NCI-H187 (cell line): ENCODE results near the gene SUSD4.
"Not testable (repeated sequence)": the region's sequence is repeated elsewhere in the genome, so short reads cannot be mapped to it uniquely, and the experiment has no call there.

Source experiments
- DNase-seq, 2 experiments: peaks; one replicate each; lab custom pipeline; 2025; lab: John Stamatoyannopoulos, UW

Gene SUSD4

DNA sequence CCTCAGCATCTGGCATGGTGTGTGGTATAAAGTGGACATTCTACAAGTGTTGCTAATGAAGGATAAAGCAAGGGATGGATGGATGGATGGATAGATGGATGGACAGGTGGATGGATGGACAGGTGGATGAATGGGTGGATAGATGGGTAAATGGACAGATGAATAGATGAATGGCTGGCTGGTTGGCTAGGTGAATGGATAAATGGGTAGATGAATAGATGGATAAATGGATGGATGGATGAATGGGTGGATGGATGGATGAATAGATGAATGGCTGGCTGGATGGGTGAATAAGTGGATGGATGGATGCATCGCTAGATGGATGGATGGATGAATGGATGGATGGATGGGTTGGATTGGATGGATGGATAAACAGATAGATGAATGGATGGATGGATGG lies 66.2 kb downstream of the SUSD4 start:
- DNase-seq = no peak

DNA sequence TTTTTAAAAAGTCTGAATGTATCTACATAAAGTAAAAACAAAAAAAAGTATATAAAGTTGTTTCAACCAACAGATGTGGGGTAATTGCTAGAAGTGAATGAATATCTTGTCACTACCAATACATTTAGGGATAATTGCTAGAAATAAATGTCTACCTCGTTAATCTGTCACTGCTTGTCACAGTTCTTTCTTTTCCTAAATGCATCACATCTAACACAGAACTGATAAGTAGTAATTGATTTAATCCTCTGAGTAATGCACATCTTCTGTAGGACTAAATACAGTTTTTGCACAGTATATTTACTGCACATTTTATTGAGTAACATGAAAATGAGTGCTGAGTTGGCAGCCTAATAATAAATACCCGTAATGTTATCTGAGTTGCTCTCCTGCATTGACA lies 72.2 kb downstream of the SUSD4 start:
- DNase-seq = no peak

DNA sequence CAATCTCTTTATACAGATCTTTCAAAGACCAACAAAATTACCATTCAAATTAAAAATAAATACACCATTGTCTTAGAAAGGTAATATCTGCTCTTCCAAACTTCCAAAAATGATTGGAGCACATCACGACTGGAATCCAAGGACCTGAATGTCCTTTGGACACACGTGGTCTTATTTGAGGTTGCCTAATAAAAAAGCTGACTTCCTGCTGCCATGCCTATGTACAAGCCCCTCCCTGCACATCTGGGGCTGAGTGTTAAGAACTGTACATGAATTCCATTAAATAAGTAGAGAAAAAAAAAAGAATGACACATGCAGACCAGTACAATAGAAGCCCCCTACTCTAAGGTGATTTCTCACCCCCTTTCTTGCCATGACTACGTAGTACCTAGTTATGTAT lies 73.6 kb downstream of the SUSD4 start:
- no peak for DNase-seq

DNA sequence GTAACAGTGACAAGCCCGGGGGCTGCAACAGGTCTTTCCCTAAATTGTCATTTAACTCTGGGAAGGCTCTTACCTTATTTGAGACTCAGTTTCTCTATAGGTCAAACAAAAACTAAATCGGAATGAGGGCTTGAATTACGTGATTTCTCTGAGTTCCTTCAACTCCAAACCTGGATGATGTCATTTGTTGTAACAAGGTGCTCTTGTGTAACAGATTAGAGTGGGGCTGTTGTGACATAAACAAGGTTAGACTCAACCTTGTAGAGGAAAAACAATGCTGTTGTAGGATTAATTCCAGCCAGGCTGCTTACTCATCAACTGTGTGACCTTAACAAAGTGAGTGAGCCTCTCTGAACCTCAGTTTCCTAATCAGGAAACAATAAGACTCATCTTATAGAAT lies 74.4 kb downstream of the SUSD4 start:
- no peak for DNase-seq

DNA sequence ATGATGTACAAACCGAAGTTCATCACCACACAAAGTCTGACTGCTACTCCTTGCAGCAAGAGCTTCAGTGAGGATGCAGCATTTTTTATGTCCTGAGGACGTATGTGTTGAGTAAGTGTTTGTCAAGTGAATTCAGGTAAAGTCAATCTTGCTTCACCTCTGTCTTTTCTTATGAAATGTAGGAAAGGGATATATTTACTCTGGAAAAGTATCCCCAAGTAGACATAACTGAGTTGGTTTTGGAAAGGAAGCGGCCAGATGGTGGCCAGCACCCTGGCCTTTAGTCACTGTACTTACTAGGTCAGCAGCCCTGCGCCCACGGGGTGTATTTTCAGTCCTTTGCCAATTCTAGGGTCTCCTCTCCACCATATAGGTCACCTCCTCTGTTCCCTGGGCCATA lies 75.2 kb downstream of the SUSD4 start:
- no peak for DNase-seq

DNA sequence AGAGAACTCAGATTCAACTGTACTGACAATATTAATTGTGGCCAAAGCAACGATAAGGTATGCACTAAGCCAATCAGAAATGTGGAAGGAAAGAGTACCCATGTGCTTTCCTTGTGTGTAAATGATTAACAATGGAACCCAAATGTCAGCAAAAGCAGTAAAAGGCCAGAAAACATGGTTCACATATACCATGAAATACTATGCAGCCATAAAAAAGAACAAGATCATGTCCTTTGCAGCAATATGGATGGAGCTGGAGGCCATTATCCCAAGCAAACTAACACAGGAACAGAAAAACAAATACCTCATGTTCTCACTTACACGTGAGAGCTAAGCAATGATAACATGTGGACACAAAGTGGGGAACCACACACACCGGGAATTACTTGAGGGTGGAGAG lies 78.5 kb downstream of the SUSD4 start:
- DNase-seq = no peak

DNA sequence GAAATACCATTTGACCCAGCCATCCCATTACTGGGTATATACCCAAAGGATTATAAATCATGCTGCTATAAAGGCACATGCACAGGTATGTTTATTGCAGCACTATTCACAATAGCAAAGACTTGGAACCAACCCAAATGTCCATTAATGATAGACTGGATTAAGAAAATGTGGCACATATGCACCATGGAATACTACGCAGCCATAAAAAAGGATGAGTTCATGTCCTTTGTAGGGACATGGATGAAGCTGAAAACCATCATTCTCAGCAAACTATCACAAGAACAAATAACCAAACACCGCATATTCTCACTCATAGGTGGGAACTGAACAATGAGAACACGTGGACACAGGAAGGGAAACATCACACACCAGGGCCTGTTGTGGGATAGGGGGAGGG lies 80.3 kb downstream of the SUSD4 start:
- DNase-seq = not testable (repeated sequence)

DNA sequence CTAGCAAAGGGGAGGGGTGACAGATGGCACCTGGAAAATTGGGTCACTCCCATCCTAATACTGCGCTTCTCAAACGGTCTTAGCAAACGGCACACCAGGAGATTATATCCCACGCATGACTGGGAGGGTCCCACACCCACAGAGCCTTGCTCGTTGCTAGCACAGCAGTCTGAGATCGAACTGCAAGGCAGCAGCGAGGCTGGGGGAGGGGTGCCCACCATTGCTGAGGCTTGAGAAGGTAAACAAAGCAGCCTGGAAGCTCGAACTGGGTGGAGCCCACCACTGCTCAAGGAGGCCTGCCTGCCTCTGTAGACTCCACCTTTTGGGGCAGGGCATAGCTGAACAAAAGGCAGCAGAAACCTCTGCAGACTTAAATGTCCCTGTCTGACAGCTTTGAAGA lies 85.7 kb downstream of the SUSD4 start:
- not testable (repeated sequence) for DNase-seq

DNA sequence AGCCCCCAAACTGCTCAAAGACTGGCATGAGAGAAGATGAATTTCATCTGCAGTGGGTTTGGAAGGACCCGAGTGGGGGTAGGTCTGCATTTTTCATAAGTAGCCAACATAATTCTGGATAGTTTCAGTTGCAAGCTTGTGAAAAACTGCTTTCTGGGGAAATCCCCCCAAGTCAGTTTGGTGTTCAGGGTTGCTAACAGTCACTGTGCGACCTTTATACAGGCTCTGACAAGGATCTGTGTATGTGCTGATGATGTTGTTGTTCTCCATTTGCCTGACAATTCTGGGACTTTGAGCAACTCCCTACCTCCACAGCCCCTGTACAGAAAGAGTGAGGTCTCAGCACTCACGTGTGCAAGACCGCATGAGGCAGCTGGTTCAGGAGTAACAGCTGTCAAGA lies 87.9 kb downstream of the SUSD4 start:
- DNase-seq = no peak

DNA sequence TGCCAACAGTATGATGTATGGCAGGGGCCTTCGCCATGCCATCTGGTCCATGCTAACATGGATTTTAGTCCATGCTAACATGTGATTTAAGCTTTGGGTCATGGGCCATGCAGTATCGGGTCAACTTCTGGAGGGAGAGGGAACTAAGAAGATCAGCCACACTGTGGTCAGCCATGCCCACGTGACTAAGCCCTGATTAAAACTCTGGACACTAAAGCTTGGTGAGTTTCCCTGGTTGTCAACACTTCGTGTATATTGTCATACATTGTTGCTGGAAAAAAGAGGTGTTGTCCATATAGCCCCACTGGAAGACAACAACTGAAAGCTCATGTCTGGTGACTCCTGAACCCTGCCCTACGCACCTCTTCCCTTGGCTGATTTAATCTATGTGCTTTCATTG lies 90.5 kb downstream of the SUSD4 start:
- DNase-seq = no peak

DNA sequence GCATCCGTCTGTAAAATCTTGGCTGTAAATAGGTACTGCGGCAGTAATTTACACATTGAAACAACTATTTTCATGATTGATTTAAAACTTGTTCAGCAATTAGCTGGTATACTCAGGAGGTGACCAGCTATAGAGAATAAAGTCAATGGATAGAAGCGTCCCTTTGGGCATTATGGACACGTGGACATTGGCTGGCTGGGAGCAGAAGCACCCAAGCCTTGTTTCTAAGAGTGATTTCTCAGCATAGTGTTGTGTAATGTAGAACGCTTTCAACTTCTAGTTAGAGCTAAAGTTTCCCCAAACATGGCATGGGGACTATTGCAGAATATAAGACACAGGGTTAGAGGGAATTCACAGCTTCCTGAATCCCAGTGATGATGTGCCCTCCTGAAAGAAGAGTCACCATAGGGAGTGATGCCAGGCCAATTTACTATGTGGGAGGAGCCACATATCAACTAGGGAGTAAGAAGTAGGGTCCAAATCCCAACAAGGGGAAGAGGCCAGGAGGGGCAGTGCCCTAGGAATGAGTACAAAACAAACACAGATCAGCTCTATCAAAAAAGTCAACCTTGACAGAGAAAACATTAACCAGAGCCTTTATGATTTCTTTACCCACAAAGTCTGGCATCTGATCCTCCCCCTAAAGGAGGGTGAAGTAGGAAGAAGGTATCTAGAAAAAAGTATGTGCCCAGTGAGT lies 92.7 kb downstream of the SUSD4 start:
- no peak for DNase-seq

DNA sequence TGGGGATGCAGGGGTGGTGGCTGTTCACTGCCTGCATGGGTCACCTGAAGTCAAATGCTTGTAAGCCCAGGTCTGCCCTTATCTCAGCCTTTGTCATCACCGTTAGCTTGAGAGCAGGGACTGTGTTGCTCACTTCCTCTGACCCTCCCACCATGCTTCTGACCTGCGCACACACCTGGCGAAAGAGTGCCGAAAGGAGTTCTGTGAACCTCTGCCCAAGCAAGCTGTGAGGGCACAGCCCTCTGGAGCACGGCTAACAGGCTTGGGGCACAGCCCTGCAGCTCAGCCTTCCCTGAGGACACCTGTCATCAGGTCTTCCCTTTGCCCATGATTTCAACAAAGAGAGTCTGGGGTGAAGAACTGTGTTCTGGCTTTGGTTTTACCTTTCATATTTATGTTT lies 93.8 kb downstream of the SUSD4 start:
- DNase-seq = no peak

DNA sequence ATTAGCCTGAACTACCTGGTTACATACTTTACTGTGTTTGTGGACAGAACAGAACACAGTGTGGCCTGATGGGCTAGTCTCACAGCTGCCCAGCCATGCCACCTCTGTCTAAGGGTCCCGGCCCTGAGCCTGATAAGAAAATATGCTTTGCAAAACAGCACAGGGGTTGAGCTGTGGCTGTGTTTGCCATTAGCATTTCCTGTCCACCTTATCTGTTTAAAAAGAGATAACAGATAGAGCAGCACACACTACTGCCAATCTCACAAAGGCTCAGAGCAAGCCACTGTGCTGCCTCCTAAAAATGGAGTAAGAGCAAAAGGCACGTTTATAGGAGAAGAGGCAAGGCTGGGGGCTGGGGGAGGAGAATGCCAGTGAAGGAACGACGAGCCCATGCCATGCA lies 95.0 kb downstream of the SUSD4 start:
- DNase-seq = no peak

DNA sequence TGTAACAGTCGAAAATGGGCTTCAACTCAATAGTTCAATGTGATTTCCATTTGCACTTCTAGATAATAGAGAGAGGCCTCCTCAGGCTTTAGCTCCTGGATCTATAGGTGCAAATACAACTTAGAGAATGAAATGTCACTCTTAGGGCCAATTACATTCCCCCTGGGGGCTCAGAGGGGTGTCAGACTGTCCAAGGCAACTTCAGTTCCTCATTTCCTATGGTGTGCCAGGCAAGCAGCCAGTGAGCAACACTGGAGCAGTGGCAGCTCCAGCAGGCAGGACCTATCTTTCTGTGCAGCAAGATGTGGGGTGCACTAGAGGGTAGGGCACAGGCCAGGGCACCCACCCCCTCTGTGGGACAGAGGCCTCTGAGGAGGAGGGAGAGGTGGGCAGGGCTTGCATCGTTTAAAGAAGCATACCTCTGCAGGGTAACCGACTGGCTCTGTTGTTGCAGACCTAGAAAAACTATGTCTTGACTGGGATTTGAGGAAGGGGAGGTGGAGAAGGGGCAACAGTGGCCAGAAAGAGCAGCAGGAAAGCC lies 97.3 kb downstream of the SUSD4 start:
- DNase-seq = no peak

DNA sequence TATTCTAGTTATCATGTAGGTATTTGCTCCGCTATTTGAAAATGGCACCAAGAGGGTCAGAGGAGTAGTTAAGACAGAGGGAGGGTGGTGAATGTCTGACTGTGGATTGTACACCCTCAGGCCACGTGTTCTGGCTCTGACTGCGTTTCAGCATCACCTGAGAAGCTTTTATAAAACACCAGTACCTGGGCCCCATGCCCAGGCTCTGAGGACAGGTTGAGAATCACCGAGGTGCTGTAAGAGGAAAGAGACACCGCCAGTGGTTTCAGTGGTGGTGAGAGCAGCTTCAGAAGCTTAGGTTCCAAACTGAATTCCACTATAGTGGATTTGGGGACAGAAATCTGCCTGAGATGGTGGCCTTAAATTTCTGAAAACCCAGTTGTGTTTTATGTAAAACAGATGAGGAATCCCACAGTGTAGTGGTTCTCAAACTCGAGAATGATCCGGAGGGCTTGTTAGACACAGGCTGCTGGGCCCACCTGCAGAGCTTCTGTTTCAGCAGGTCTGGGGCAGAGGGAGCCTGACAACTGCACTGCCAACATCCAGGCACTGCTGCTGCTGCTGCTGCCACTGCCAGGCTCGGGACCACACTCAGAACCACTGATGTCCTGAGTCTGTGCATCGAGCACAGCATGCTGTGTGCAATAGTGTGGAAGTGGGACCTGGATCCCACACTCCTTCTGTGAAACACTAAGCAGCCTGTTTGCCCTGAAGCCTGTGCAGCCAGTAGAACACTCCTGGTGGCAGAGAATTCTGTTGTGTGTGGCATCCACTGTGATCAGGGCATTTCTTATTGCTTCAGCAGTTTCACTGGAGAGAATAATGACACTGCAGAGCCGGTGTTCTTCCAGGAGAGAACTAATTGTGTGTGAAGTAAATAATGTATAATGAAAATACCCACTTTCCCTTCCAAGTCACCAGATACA lies 98.7 kb downstream of the SUSD4 start:
- no peak for DNase-seq

DNA sequence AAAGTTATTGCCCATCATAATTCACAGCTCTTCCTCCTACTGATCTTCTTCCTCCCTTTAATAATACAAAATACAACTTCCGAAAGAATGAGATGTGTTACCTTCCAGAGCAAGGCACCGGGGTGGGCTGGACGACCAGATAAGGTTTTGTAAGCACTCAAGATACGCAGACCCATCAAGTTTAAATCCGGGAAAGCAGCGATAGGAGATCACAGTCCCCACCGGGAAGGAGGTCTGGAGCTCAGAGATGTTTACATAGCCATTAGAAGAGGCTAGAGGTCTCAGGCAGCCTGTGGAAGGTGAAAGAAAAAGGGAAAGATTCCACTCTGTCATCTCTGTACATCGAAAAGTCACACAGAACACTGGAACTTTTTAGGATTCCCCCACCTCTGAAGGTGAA lies 99.4 kb downstream of the SUSD4 start:
- no peak for DNase-seq

DNA sequence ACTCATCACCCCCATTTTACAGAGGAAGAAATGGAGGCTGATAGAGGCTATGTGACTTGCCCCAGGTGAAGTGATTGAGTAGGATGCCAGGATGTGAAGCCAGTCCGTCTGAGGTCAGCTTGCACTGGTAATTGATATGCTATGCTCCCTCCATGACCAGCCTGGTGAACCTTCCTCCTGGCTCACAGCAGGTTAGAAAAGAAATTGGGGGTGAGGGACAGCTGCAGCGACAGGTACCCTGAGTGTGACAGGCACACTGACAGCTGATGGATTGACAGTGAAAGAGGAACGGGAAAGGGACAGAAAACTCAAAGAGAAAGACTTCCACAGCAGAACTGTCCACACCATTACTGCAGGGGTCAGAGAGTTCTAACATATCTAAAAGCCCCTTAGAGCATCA lies 102.1 kb downstream of the SUSD4 start:
- no peak for DNase-seq

DNA sequence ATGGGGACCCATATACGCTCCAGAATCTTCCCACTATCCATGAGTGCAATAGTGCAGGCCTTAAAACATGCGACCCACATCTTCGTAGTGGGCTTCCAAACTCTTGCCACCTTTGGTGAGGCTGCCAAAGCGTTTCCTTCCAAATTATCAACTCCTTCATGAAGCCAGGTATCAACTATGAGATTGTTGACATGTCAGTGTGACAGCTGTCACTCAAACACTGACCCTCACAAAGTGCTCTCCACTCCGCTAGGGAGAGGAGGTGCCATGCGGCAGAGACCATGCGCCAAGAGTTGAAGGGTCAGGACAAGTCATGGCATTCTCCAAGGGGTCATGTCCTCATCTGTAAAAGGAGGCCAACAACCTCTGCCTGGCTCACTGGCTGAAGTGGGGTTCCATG lies 103.3 kb downstream of the SUSD4 start:
- no peak for DNase-seq

DNA sequence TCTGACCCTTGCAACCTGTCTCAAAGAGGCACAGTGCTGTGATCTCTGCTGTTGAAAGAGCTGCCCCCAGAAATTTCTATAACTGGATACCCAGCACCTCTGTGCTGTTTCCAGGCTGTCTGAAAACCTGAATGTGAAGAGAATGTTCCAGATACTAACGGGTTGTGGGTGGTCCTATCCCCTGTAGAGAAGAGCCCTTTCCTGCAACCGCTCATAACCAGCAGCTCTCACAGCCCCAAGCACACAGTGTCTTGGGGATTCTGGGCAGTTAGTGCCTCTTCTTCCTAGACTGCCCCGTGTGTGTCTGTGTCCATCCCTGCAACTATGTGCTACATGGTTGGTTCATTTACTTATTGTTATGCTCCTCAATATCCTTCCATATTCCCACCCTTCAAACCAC lies 104.5 kb downstream of the SUSD4 start:
- no peak for DNase-seq

DNA sequence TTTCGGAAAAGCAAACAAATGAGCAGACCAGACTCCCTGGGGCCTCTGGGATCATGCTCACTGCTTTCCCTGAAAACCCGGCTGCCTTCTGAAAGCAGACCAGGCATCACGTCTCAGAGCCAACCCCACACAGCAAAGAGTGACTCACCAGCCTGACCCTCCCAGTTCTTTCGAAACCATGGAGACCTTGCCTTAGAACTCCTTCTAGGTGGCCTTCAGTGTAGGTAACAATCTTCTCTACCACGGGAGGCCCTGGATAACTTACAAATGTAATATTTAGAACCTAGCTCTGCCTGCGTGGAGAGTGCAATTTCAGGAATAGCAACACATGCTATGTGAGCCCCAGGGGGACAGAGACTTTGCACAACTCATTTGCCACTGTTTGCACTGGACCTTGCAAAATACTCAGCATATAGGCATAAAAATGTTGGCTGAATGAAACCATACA lies 105.2 kb downstream of the SUSD4 start:
- DNase-seq = no peak

DNA sequence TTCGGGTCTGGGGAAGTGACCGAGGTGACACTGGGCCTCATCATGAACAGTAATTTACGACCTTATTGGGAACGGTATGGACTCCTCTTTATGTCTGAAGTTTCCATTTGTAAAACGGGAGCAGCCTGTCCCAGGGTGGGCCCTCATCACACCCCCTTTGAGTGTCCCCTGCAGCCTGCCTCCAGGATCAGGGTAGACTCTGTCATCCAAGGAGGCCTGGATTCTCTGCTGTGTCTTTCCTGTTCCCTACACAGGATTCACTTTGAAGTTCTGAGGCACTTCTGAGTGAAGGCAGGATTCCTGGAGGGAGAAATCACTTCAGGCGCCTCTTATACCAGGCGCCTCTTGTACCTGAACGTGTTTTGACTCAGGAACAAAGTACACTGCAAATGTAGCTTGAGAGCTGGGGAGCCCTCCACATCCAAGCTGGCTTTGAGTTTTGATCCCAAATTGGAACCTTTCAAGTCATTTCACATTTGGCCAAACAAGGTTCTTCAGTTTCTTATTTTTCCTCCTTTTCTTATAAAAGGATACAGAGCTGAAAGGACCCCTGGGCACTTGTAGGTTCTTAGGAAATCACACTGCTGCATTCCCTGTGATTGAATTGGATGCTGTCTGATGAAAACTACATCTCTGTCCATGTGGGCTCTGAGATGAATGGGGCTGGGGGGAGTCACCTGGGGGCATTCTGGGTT lies 106.0 kb downstream of the SUSD4 start:
- DNase-seq = no peak

DNA sequence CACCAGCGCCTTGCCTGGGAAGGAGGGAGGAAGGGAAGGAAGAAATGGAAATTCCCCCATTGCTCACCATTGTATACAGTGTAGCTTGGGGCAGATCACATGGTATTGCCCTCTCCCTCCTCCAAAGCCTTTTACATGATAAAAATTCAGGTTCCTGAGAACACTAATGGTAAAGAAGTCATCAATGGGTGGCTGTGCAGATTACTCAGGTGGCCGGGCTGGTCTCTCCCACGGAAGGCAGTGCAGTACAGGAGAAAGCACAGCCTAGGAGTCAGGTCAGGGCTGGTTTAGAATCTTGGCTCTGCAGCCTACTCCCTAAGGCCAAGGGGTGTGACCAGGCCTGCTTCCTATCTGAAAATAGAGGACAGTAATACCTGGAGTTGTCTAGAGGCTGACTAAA lies 107.9 kb downstream of the SUSD4 start:
- no peak for DNase-seq

DNA sequence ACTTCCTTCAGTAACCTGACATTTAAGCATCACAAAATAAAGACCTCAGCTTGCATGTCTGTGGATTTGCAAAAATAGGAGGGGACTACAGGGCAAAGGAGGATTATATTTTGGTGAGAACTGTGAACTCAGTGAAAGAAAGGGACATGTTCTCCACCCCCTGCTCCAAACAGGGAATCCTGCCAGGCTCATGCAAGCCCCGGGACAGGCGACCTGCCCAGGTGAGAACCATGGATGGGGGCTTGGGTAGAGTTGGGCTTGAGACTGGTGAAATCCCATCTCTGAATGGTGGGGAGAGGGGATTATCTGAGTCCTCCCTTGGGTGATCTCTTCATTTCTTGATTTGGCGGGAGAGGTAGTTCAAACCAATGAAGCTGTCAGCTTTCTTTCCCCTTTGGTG lies 110.1 kb downstream of the SUSD4 start:
- no peak for DNase-seq
